Measurements from ENCODE around the gene RAB44. TPM values are rescaled to one million over a fixed set of nuclear protein-coding genes. Genes with fewer than 3 reads are reported as not detected.

RAB44 gene
- total RNA-seq, 1 donor from 2014 or later, result not detected

DNA sequence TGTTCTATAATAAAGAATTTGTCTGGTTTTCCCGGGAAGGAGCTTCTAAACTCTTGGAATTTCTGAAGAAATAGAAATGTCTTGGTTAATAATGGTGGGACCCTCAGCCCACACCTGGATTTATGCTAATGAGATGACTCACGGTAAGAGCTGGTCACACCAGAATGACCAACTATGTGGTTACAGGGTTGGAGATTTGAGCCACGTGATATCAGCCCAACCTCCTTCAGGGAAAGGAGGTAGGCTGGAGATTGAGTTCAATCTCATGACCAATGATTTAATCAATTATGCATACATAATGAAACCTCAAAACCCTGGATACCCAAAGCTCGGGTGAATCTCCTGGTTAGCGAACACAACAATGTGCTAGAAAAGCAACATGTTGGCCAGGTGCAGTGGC is 41.2 kb upstream of the RAB44 start:
- Histone ChIP-seq H3K4me1 (peaks cover 9% of the 10 kb centered on the region), H3K79me2 (ENCODE audit: low read depth) (no peaks in the 10 kb centered on the region)

DNA sequence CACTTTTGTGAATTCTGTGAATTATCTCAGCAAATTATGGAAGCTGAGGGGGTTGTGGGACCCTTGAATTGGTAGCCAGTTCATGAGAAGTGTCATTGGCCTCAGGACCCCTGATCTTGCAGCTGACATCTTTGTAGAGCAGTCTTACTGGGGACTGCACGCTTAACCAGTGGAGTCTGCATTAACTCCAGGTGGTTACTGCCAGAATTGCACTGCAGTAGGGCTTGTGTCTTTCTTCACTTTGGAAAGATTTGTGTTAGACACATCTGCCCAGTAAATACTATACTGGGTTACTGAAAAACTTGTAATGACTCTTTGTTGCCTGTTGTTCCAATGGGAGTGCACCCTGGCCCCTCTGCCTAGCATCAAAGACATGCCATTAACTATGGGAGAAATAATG is 40.4 kb upstream of the RAB44 start:
- no peak for DNase-seq (ENCODE audit: low spot score)

More for the DNA sequence above, 41.2 kb upstream of the RAB44 start:
- DNase-seq (ENCODE audit: low spot score), result no peak
- H3K9ac ChIP-seq, result no peak overlapping the region
- Mint-ChIP-seq H3K9me3 (peaks cover 3% of the 10 kb centered on the region), H3K36me3 (no peaks in the 10 kb centered on the region), H3K4me3 (no peak overlapping the region), H3K27ac (peak overlapping the region; percentile 62), H3K4me1 (peaks cover 7% of the 10 kb centered on the region), H3K27me3 (ENCODE audit: insufficient read depth, low read depth) (peaks cover 7% of the 10 kb centered on the region)
- no peaks in the 10 kb centered on the region for H3K9me3 ChIP-seq (ENCODE audit: low read depth)
- H4K20me1 ChIP-seq (ENCODE audit: low read depth), result no peaks in the 10 kb centered on the region
- TF ChIP-seq CTCF (IDR thresholded peaks at IDR 0.05) (no peak), EZH2phosphoT487 (IDR thresholded peaks at IDR 0.05) (no peak), EZH2 (IDR thresholded peaks at IDR 0.05) (no peak)
- H3F3A ChIP-seq (ENCODE audit: low read depth), result peaks cover under 1% of the 10 kb centered on the region
- no peak overlapping the region for H3K4me2 ChIP-seq
- H3K4me3 ChIP-seq, result no peak overlapping the region
- H3K36me3 ChIP-seq, result no peaks in the 10 kb centered on the region
- no peak overlapping the region for H3K27ac ChIP-seq
- H2AFZ ChIP-seq (replicated peaks), result no peak overlapping the region
- peaks cover 21% of the 10 kb centered on the region for H3K27me3 ChIP-seq

DNA sequence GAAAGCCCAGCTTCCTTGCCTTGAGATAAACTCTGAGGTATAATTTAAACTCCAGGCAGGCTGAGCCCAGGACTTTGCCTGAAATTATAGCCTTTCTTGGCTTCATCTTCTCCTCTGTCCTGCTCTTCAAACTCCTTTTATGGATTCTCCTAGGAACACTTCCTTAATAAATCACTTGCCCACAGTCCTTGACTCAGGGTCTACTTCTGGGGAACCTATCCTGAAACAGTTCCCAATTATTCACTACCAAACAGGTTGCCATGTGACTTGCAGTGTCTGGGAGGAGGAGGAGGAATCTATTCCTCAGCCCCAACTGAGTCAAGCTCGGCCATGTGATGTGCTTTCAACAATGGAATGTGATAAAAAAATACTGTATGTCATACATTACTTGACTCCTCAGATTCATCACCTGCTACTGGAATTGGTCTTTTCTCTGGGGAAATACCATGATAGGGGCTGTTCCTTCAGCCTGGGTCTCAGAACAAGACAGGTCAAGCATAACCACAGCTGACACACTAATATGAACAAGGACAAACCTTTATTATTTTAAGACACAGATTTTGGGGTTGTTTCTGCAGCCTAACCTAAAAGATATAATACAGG is 39.6 kb upstream of the RAB44 start:
- peaks cover 6% of the 10 kb centered on the region for H3F3A ChIP-seq (ENCODE audit: low read depth)
- no peaks in the 10 kb centered on the region for H3K79me2 ChIP-seq (ENCODE audit: low read depth)
- peaks cover 17% of the 10 kb centered on the region for H3K4me1 ChIP-seq
- Mint-ChIP-seq H3K36me3 (no peaks in the 10 kb centered on the region), H3K9me3 (peaks cover 3% of the 10 kb centered on the region), H3K27ac (no peak overlapping the region), H3K27me3 (ENCODE audit: insufficient read depth, low read depth) (peaks cover 3% of the 10 kb centered on the region), H3K4me3 (no peak overlapping the region), H3K4me1 (peaks cover 8% of the 10 kb centered on the region)
- TF ChIP-seq EZH2phosphoT487 (IDR thresholded peaks at IDR 0.05) (no peak), CTCF (IDR thresholded peaks at IDR 0.05) (no peak), EZH2 (IDR thresholded peaks at IDR 0.05) (no peak)
- no peaks in the 10 kb centered on the region for H3K36me3 ChIP-seq
- H3K9me3 ChIP-seq (ENCODE audit: low read depth), result no peaks in the 10 kb centered on the region
- no peak overlapping the region for H3K4me3 ChIP-seq
- peaks cover 21% of the 10 kb centered on the region for H3K27me3 ChIP-seq
- H3K9ac ChIP-seq, result no peak overlapping the region
- DNase-seq (ENCODE audit: low spot score), result no peak
- H3K27ac ChIP-seq, result no peak overlapping the region
- H2AFZ ChIP-seq (replicated peaks), result no peak overlapping the region
- H4K20me1 ChIP-seq (ENCODE audit: low read depth), result no peaks in the 10 kb centered on the region
- H3K4me2 ChIP-seq, result no peak overlapping the region

More for the DNA sequence above, 40.4 kb upstream of the RAB44 start:
- Histone ChIP-seq H3K27me3 (peaks cover 21% of the 10 kb centered on the region), H3F3A (ENCODE audit: low read depth) (peaks cover 6% of the 10 kb centered on the region), H3K4me1 (peaks cover 9% of the 10 kb centered on the region), H3K4me2 (no peak overlapping the region), H3K36me3 (no peaks in the 10 kb centered on the region), H3K27ac (no peak overlapping the region), H3K4me3 (no peak overlapping the region), H4K20me1 (ENCODE audit: low read depth) (no peaks in the 10 kb centered on the region), H3K9me3 (ENCODE audit: low read depth) (no peaks in the 10 kb centered on the region), H3K9ac (no peak overlapping the region), H2AFZ (replicated peaks) (no peak overlapping the region), H3K79me2 (ENCODE audit: low read depth) (no peaks in the 10 kb centered on the region)
- Mint-ChIP-seq H3K9me3 (peaks cover 3% of the 10 kb centered on the region), H3K27me3 (ENCODE audit: insufficient read depth, low read depth) (peaks cover 5% of the 10 kb centered on the region), H3K27ac (no peak overlapping the region), H3K36me3 (no peaks in the 10 kb centered on the region), H3K4me3 (no peak overlapping the region), H3K4me1 (peaks cover 7% of the 10 kb centered on the region)
- TF ChIP-seq EZH2phosphoT487 (IDR thresholded peaks at IDR 0.05) (no peak), CTCF (IDR thresholded peaks at IDR 0.05) (no peak), EZH2 (IDR thresholded peaks at IDR 0.05) (no peak)
